Astrocyte of the cerebellum (primary cell): ENCODE results near the gene TRPV2.

ENCODE experiments used
- DNase-seq: peaks from one replicate; pipeline ENCODE4 v3.0.0-alpha.2; 2011; ENCODE audit warnings: low read depth
- H3K4me3 ChIP-seq: 2 replicates; pipeline ENCODE4 v1.5.1; 2011; ENCODE audit warnings: mild to moderate bottlenecking, low read depth, low read length, moderate library complexity
- CTCF ChIP-seq: IDR thresholded peaks from 2 replicates; pipeline ENCODE4 v1.5.1; 2012; ENCODE audit warnings: low read length, low read depth, moderate library complexity, mild to moderate bottlenecking; ENCODE audit errors: missing control alignments
- in situ Hi-C: cut with HindIII; loops from 2 replicates; pipeline ENCODE4 v1.10.0; 2017; ENCODE audit warnings: low sequenced_read_pairs

The TRPV2 gene

GRCh38 chr17:16464303-16465051 is 49.1 kb downstream of the TRPV2 start:
- no peak overlapping the region for H3K4me3 ChIP-seq
- TF ChIP-seq CTCF: no peak
- in situ Hi-C loops: no loop called here
- no peak for DNase-seq

DNA sequence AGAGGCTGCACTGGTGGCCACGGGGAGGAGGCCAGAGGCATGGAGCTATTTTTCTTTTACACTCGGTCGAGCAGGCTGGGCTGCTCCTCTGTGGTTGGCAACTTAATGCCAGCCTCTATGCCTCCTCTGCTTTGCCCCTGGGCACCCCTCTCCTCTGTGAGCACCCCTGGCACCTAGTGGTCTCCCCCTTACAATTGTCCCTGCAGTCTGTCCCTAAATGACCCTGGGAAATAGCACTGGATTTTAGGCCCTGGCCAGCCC is 49.6 kb downstream of the TRPV2 start:
- in situ Hi-C loops: no loop called here

DNA sequence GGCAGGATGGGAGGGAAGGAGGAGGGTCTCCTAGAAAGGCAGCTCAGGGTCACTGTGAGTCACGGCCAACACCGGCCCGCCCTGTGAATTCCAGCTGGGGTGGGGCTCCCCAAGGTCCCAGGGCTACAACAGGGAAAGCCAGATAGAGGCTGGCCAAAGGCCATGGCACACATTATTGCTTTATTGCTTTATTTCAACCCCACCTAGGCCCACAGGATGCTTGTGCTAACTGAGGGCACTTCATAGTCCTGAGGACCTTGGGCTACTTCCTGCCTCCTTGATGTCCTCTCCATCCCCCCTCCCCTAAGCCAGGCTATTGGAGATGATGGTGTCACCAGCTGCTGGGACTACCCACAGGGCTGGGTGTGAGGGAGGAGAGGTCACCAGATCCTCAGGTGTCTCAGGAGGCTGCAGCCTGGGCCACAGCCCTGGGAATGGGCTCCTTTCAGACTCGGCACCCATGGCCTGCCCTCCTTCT is 50.5 kb downstream of the TRPV2 start:
- no peak for TF ChIP-seq CTCF
- no peak overlapping the region for H3K4me3 ChIP-seq
- no peak for DNase-seq
- in situ Hi-C loops: no loop called here

More for the DNA sequence above, 49.6 kb downstream of the TRPV2 start:
- no peak overlapping the region for H3K4me3 ChIP-seq
- TF ChIP-seq CTCF: no peak
- no peak for DNase-seq

DNA sequence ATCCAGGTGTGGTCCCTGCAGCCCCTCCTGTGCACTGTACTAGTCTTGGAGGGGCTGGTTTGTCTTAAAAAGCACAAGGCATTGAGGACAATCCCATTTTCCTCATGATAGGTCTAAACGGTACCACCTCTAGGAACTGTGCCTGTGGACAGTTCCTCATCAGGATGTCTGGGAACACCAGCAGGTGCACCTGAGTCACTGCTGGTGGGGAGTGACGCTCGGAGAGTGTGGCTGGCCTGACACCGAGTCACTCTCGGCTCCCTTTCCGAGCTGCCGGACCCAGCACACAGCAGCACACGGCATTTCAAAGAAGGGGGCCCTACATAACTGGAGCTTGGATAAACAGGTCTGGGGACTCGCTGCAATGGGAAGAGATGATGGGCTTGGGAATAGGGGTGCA is 51.0 kb downstream of the TRPV2 start:
- TF ChIP-seq CTCF: no peak
- no peak for DNase-seq
- no peak overlapping the region for H3K4me3 ChIP-seq
- in situ Hi-C loops: no loop called here

- DNase-seq: no peak
- in situ Hi-C loops: no loop called here
- TF ChIP-seq CTCF: no peak
- H3K4me3 ChIP-seq: no peak overlapping the region
Observed at GRCh38 chr17:16467044-16467443, 51.7 kb downstream of the TRPV2 start.

DNA sequence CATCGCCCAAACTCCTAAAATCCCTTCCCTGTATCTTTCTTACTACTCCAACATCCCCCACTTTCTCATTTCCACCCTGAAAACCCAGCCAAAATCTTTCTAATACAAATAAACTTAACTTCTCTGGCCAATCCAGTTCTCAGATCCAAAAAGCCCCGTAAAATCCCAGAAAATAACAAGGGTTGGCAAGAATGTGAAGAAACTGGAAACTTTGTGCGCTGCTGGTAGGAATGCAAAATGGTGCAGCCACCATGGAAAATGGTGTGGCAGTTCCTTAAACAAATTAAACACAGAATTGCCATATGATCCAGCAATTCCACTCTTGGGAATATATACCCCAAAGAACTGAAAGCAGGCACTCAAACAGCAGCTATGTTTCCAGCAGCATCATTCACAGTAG is 52.5 kb downstream of the TRPV2 start:
- TF ChIP-seq CTCF: no peak
- no peak overlapping the region for H3K4me3 ChIP-seq
- in situ Hi-C loops: no loop called here
- DNase-seq: no peak
